ENCODE data around the gene FHAD1.

Gene FHAD1

GRCh38 chr1:15400627-15401026 is 153.6 kb downstream of the FHAD1 start:
- H3K9ac ChIP-seq (ENCODE audit: low read length): no peak overlapping the region
- H3K36me3 ChIP-seq (replicated peaks; ENCODE audit: insufficient read depth, low read length): no peaks in the 10 kb centered on the region
- DNase-seq: no peak
- no peaks in the 10 kb centered on the region for H3K27me3 ChIP-seq (replicated peaks; ENCODE audit: insufficient read depth, low read length)
- H2AFZ ChIP-seq (ENCODE audit: low read length): no peak overlapping the region
- no peaks in the 10 kb centered on the region for H3K9me2 ChIP-seq (replicated peaks; ENCODE audit: insufficient read depth, low read length)
- H3K27ac ChIP-seq (ENCODE audit: low read length): no peak overlapping the region
- H3K4me3 ChIP-seq (ENCODE audit: low read length): no peak overlapping the region
- 0 out of 2 replicates have a peak, but pooled peaks cover 5% of the 10 kb centered on the region for H3K4me1 ChIP-seq (ENCODE audit: low read length)
- no peaks in the 10 kb centered on the region for H3K79me2 ChIP-seq (ENCODE audit: low read length)
- no peaks in the 10 kb centered on the region for H3K9me3 ChIP-seq (replicated peaks; ENCODE audit: insufficient read depth, low read length)
- H3K4me2 ChIP-seq (ENCODE audit: low read depth, low read length): no peak overlapping the region
- H3F3A ChIP-seq (ENCODE audit: insufficient read depth, low read length): no peaks in the 10 kb centered on the region
- TF ChIP-seq CTCF (IDR thresholded peaks at IDR 0.05; ENCODE audit: low read length) (no peak), EZH2 (optimal IDR thresholded peaks at IDR 0.05; ENCODE audit: low read depth, low read length) (no peak), EZH2phosphoT487 (IDR thresholded peaks at IDR 0.05; ENCODE audit: low read length) (no peak)
- H4K20me1 ChIP-seq (ENCODE audit: insufficient read depth, low read length): no peaks in the 10 kb centered on the region

GRCh38 chr1:15401391-15402055 is 154.5 kb downstream of the FHAD1 start:
- Histone ChIP-seq H3K79me2 (ENCODE audit: low read length) (no peaks in the 10 kb centered on the region), H3K36me3 (replicated peaks; ENCODE audit: insufficient read depth, low read length) (no peaks in the 10 kb centered on the region), H3K4me2 (ENCODE audit: low read depth, low read length) (no peak overlapping the region), H3K4me1 (ENCODE audit: low read length) (0 out of 2 replicates have a peak, but pooled peaks cover 5% of the 10 kb centered on the region), H3K27me3 (replicated peaks; ENCODE audit: insufficient read depth, low read length) (no peaks in the 10 kb centered on the region), H3K27ac (ENCODE audit: low read length) (no peak overlapping the region), H3K4me3 (ENCODE audit: low read length) (no peak overlapping the region), H4K20me1 (ENCODE audit: insufficient read depth, low read length) (no peaks in the 10 kb centered on the region), H2AFZ (ENCODE audit: low read length) (0 out of 2 replicates have a peak overlapping the region, but pooled peaks have one; percentile 3), H3K9me3 (replicated peaks; ENCODE audit: insufficient read depth, low read length) (no peaks in the 10 kb centered on the region), H3K9ac (ENCODE audit: low read length) (no peak overlapping the region), H3F3A (ENCODE audit: insufficient read depth, low read length) (no peaks in the 10 kb centered on the region), H3K9me2 (replicated peaks; ENCODE audit: insufficient read depth, low read length) (no peaks in the 10 kb centered on the region)
- DNase-seq: no peak
- TF ChIP-seq EZH2 (optimal IDR thresholded peaks at IDR 0.05; ENCODE audit: low read depth, low read length): no peak
- no peak for TF ChIP-seq CTCF (IDR thresholded peaks at IDR 0.05; ENCODE audit: low read length)
- no peak for TF ChIP-seq EZH2phosphoT487 (IDR thresholded peaks at IDR 0.05; ENCODE audit: low read length)

- Histone ChIP-seq H3K27ac (ENCODE audit: low read length) (no peak overlapping the region), H3K79me2 (ENCODE audit: low read length) (no peaks in the 10 kb centered on the region), H3K9me2 (replicated peaks; ENCODE audit: insufficient read depth, low read length) (no peaks in the 10 kb centered on the region), H3K4me1 (ENCODE audit: low read length) (0 out of 2 replicates have a peak, but pooled peaks cover 5% of the 10 kb centered on the region), H3K4me2 (ENCODE audit: low read depth, low read length) (no peak overlapping the region), H3K9ac (ENCODE audit: low read length) (no peak overlapping the region), H3K27me3 (replicated peaks; ENCODE audit: insufficient read depth, low read length) (peaks cover 9% of the 10 kb centered on the region), H3F3A (ENCODE audit: insufficient read depth, low read length) (no peaks in the 10 kb centered on the region), H3K36me3 (replicated peaks; ENCODE audit: insufficient read depth, low read length) (no peaks in the 10 kb centered on the region), H2AFZ (ENCODE audit: low read length) (no peak overlapping the region), H3K4me3 (ENCODE audit: low read length) (no peak overlapping the region), H3K9me3 (replicated peaks; ENCODE audit: insufficient read depth, low read length) (no peaks in the 10 kb centered on the region), H4K20me1 (ENCODE audit: insufficient read depth, low read length) (no peaks in the 10 kb centered on the region)
- DNase-seq: no peak
- TF ChIP-seq EZH2 (optimal IDR thresholded peaks at IDR 0.05; ENCODE audit: low read depth, low read length): no peak
- no peak for TF ChIP-seq EZH2phosphoT487 (IDR thresholded peaks at IDR 0.05; ENCODE audit: low read length)
- TF ChIP-seq CTCF (IDR thresholded peaks at IDR 0.05; ENCODE audit: low read length): no peak
Measured at GRCh38 chr1:15402809-15403450, 155.9 kb downstream of the FHAD1 start.

Data from MM.1S (cell line).